Activated B cell treated with CpG ODN at 0.5 μM for 24 hours (primary cell): ENCODE results near the gene LRRC1. TPM values are rescaled to one million over a fixed set of nuclear protein-coding genes. Genes with fewer than 3 reads are reported as not detected.

Experiments
- ATAC-seq: fragments of 200-7000 bp; cut with Tn5 transposase; one replicate; pipeline ENCODE4 v1.10.0; 2021; ENCODE audit warnings: low read depth, mild to moderate bottlenecking, moderate library complexity
- CTCF ChIA-PET: fragments of 350-600 bp; sonication (Branson Sonifier 250); formaldehyde crosslinking; loops from one replicate; lab custom pipeline; 2021; ENCODE audit warnings: antibody characterized with exemption; lab: Charles Lee
- POLR2A ChIA-PET: fragments of 350-600 bp; sonication (Branson Sonifier 250); formaldehyde crosslinking; loops from one replicate; lab custom pipeline; 2021; ENCODE audit warnings: antibody characterized with exemption; lab: Charles Lee
- DNase-seq: peaks from one replicate; pipeline ENCODE4 v3.0.0; 2022
- H3K27ac Mint-ChIP-seq: one replicate; pipeline ENCODE4 v1.8.0; 2020; ENCODE audit warnings: mixed read lengths
- H3K27me3 Mint-ChIP-seq: one replicate; pipeline ENCODE4 v1.8.0; 2021; ENCODE audit warnings: mixed read lengths
- H3K36me3 Mint-ChIP-seq: one replicate; pipeline ENCODE4 v1.8.0; 2021; ENCODE audit warnings: low read depth, mixed read lengths
- H3K4me1 Mint-ChIP-seq: one replicate; pipeline ENCODE4 v1.8.0; 2021; ENCODE audit warnings: mixed read lengths
- H3K4me3 Mint-ChIP-seq: one replicate; pipeline ENCODE4 v1.8.0; 2020; ENCODE audit warnings: mild to moderate bottlenecking, mixed read lengths
- H3K9me3 Mint-ChIP-seq: one replicate; pipeline ENCODE4 v1.8.0; 2020; ENCODE audit warnings: mixed read lengths
- CTCF ChIP-seq: fragments of 200-600 bp; IDR thresholded peaks from one replicate; pipeline ENCODE4 v1.8.0; 2022; ENCODE audit warnings: antibody characterized with exemption, mild to moderate bottlenecking
- intact Hi-C: fragments of 100-400 bp; cut with micrococcal nuclease; formaldehyde crosslinking; loops from one replicate; pipeline ENCODE4 v1.15.1; 2024
- total RNA-seq: library from RNA; stranded (reverse); gene quantifications from 2 replicates; pipeline ENCODE4 v1.2.3, GENCODE V29; 2022

LRRC1 gene
- total RNA-seq, 1 donor from 2014 or later: 4.7 TPM

- intact Hi-C loops: no loop called here
- no peak for TF ChIP-seq CTCF
- no peaks in the 10 kb centered on the region for H3K27me3 Mint-ChIP-seq
- ChIA-PET CTCF (no interaction called here), POLR2A (no interaction called here)
- H3K4me1 Mint-ChIP-seq: no peaks in the 10 kb centered on the region
- ATAC-seq: no peak
- H3K27ac Mint-ChIP-seq: no peak overlapping the region
- no peak overlapping the region for H3K4me3 Mint-ChIP-seq
- no peak for DNase-seq
- no peaks in the 10 kb centered on the region for H3K36me3 Mint-ChIP-seq
- peaks cover 3% of the 10 kb centered on the region for H3K9me3 Mint-ChIP-seq
Observed at GRCh38 chr6:53943395-53943794, 148.6 kb downstream of the LRRC1 start.

- no peaks in the 10 kb centered on the region for H3K27me3 Mint-ChIP-seq
- ChIA-PET CTCF (no interaction called here), POLR2A (no interaction called here)
- H3K36me3 Mint-ChIP-seq: no peaks in the 10 kb centered on the region
- DNase-seq: no peak
- H3K9me3 Mint-ChIP-seq: peaks cover 3% of the 10 kb centered on the region
- intact Hi-C loops: no loop called here
- H3K4me1 Mint-ChIP-seq: no peaks in the 10 kb centered on the region
- no peak for ATAC-seq
- H3K27ac Mint-ChIP-seq: no peak overlapping the region
- no peak for TF ChIP-seq CTCF
- H3K4me3 Mint-ChIP-seq: no peak overlapping the region
Observed at GRCh38 chr6:53944091-53944490, 149.3 kb downstream of the LRRC1 start.

GRCh38 chr6:53944543-53944942 lies 149.7 kb downstream of the LRRC1 start:
- ChIA-PET CTCF (no interaction called here), POLR2A (no interaction called here)
- H3K27me3 Mint-ChIP-seq: no peaks in the 10 kb centered on the region
- DNase-seq: no peak
- no peak for ATAC-seq
- no peak overlapping the region for H3K27ac Mint-ChIP-seq
- H3K36me3 Mint-ChIP-seq: no peaks in the 10 kb centered on the region
- H3K9me3 Mint-ChIP-seq: peaks cover 3% of the 10 kb centered on the region
- intact Hi-C loops: no loop called here
- no peak for TF ChIP-seq CTCF
- H3K4me3 Mint-ChIP-seq: no peak overlapping the region
- H3K4me1 Mint-ChIP-seq: no peaks in the 10 kb centered on the region

- no peak overlapping the region for H3K4me3 Mint-ChIP-seq
- DNase-seq (no peak), ATAC-seq (no peak)
- H3K27ac Mint-ChIP-seq: no peak overlapping the region
- no peaks in the 10 kb centered on the region for H3K36me3 Mint-ChIP-seq
- no peaks in the 10 kb centered on the region for H3K27me3 Mint-ChIP-seq
- ChIA-PET CTCF (no interaction called here), POLR2A (no interaction called here)
- no peaks in the 10 kb centered on the region for H3K4me1 Mint-ChIP-seq
- peaks cover 8% of the 10 kb centered on the region for H3K9me3 Mint-ChIP-seq
- intact Hi-C loops: no loop called here
- no peak for TF ChIP-seq CTCF
Observed at GRCh38 chr6:53945765-53946407, 151.1 kb downstream of the LRRC1 start.

GRCh38 chr6:53947780-53948179 lies 153.0 kb downstream of the LRRC1 start:
- Mint-ChIP-seq H3K27ac (no peak overlapping the region), H3K27me3 (no peaks in the 10 kb centered on the region), H3K36me3 (no peaks in the 10 kb centered on the region), H3K4me1 (no peaks in the 10 kb centered on the region), H3K9me3 (peaks cover 11% of the 10 kb centered on the region), H3K4me3 (no peak overlapping the region)
- CTCF ChIA-PET: no interaction called here
- DNase-seq: no peak
- POLR2A ChIA-PET: no interaction called here
- intact Hi-C loops: no loop called here
- no peak for ATAC-seq
- no peak for TF ChIP-seq CTCF
